ENCODE measurements around the gene MT3.
"Not testable (repeated sequence)": the region's sequence is repeated elsewhere in the genome, so short reads cannot be mapped to it uniquely, and the experiment has no call there.

The MT3 gene

DNA sequence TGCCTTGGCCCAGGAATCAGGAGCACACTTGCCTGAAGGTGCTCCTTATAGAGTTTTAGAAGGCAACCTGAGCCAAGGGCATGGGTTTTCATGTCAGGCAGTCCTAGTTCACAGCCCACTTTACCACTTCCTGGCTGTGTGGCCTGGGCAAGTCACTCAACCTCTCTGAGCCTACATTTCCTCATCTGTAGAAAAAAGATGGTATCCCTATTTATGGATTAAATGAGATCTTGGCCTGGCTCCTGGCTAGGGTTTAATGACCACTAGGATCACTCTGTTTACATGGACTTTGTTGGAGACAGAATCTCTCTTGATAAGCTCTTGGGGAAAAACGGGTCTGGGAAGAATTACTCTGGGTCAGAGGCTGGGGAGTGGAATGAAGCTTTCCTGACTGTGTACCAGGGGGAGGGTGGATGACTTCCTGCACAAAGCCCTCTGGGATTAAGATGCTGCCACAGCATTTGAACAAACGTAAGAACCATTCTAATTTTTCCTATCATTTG is 21.3 kb downstream of the MT3 start:
- no peak for DNase-seq

DNA sequence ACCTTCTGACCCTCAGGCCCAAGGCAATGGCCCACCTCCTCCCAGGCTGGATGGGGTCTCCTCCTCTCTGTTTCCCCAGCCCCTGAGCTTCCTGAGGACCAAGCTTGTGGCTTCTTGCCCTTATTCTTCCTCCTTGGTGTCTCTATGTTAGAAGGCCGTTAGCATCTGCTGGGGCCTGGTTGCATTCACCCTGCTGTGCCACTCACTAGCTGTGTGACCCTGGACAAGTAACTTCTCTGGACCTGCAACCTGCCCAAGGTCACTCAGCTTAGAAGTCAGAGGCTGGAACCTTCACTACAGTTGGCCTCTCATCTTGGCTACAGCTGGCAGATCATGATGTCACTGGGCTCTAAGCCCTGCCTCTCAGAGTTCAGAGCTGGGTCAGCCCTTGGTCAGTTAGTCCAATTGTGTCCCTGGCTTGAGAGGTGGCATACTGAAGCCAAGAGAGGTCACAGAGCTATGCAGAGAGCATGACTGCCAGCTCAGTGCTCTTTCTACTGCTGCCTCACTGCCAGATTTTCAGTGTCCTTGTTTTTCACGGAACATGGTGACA is 22.0 kb downstream of the MT3 start:
- no peak for DNase-seq

DNA sequence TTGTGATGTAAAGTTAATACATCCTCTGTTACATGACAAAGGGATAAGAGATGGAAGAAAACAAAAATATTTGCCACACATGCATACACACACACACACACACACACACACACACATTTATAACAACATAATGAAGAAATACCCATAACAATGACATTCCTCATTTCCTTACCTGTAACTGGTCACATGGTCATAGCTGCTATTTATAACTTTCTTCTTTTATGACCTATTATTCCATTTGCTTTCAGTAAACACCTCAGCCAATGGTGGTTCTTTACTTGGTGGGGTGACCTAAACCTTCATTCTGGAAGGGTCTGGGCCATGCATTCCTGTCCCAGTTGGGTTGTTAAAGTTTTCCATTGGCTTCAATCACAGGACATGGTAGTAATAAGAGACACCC is 24.4 kb downstream of the MT3 start:
- DNase-seq, result no peak

DNA sequence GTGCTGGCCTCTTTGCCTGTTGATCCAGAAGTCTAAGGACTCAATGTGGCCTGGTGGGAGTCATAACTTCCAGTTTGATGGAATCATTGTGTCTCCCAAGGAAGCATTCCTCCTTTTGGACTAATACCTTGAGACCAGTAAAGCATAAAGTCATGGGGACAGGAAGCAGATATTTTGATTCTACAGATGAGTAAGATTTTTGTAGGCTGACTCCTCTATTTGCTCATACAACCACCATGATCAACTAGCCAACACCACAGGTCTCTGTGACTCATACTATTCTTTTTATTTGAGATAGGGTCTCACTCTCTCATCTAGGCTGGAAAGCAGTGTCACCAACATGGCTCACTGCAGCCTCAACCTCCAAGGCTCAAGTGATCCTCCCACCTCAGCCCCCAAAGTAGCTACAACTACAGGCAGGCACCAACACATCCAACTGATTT is 25.2 kb downstream of the MT3 start:
- DNase-seq, result no peak

DNA sequence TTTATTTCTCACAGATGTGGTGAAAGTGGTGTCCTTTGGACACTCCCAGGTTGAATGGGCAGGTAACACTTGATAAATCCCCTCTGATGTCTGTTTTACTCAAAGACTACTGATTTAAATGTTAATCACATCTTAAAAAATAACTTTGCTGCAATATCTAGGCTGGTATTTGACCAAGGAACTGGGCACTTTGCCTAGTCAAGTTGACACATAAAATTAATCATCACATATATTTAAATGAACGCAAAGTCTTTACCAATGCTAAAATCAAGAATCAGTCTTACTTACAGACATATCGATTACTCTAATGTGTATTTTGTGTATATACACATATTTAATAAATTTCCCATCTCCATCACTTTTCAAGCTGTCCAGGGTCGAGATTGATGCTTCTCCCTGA is 26.0 kb downstream of the MT3 start:
- DNase-seq, result no peak

DNA sequence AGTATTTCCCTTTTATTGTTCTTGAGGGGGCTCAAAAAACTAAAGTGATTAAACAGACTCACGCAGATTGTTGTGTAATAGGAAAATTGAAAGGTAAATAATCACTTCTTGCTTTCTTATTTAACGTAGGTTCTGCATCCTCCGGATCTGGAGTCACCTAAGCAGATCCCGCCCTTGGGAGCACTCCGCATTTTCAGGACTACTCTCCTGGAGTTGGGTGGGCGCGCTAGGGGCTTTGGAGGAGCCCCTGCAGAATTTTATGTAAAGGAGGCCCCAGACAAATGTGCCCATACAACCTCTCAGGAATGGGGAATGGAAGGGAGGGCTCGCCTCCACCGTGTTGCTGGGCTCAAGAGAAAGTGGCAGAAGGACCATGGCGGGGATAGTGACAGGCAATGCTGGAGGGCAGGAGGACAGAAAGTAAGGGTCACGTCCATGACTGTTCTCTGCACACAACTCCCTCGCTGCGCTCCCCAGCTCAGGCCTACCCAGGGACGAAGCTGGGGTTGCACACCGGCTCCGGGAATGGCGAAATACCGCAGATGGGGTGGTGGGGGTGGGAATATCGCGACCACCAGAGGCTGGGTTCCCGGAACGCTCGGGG is 27.4 kb downstream of the MT3 start:
- DNase-seq, result no peak

DNA sequence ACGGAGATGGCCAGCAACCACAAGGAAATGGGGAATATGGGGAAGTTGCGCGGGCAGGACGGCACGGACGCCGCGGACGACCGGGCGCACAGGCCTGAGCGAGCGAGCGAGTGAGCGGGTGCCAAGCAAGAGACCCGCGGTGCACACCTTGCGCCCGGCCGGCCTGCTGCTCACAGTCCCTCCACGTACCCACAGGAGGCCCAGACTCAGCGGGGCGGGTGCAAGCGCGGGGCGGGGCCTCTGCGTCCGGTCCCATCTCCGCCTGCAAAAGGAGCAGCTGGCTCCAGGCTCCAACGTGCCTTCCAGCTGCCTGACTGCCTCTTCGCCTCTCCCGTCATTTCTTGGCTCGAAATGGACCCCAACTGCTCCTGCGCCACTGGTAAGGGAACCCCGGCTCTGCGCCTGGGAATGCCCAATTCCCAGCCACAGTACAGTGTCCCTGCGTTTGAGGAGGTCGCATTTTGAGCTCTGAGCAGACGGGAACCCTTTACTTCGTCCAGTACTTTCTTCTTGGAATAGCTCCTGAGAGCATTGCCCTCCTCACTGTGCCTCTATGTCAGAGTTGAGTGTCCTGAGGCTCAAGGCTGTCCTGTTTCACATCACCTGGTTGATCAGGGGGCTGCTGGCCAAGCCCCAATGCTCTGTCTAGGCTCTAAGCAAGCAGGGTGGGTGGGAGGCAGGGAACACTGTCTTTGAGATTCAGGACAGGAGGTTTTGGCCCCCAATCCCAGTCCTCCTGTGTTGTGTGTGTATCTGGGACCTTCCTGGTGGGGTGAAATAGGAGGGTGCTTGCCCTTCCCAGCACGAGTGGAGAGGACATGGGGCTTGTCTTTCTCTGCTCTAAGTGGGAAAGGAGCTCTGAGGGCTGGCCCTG is 28.1 kb downstream of the MT3 start:
- DNase-seq, result peak; percentile 73

DNA sequence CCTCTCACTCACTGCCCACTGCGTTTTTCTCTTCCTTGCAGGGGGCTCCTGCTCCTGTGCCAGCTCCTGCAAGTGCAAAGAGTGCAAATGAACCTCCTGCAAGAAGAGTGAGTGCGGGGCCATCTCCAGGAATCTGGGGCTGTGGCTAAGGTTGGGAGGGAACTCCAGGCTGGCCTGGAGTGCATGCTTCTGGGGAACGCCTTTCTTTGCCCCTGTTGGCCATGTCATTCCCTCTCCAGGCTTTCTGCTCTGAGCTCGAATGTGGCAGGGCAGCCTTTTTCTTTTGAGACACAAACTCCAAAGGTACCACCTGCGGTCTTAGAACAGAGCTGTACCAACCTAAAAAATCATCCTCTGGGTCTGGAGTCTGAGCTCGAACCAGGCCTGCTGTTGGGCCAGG is 28.8 kb downstream of the MT3 start:
- DNase-seq, result peak; percentile 1

DNA sequence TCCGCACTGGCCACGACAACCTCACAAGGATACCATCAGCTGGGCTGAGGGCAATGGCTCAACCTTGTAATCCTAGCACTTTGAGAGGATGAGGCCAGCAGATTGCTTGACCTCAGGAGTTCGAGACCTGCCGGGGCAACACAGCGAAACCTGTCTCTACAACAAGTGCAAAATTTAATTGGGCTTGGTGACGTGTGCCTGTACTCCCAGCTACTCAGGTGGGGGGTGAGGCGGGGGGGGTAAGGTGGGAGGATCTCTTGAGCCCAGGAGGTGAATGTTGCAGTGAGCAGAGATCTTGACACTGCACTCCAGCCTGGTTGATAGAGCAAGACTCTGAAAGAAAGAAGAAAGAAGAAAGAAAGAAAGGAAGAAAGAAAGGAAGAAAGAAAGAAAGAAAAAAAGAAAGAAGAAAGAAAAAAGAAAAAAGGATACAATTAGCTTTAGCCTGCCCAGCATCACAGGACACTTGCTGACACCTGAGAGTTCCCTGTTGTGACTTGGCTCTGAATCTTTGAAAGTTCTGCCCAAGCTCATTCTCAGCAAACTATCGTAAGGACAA is 31.1 kb downstream of the MT3 start:
- DNase-seq, result no peak

DNA sequence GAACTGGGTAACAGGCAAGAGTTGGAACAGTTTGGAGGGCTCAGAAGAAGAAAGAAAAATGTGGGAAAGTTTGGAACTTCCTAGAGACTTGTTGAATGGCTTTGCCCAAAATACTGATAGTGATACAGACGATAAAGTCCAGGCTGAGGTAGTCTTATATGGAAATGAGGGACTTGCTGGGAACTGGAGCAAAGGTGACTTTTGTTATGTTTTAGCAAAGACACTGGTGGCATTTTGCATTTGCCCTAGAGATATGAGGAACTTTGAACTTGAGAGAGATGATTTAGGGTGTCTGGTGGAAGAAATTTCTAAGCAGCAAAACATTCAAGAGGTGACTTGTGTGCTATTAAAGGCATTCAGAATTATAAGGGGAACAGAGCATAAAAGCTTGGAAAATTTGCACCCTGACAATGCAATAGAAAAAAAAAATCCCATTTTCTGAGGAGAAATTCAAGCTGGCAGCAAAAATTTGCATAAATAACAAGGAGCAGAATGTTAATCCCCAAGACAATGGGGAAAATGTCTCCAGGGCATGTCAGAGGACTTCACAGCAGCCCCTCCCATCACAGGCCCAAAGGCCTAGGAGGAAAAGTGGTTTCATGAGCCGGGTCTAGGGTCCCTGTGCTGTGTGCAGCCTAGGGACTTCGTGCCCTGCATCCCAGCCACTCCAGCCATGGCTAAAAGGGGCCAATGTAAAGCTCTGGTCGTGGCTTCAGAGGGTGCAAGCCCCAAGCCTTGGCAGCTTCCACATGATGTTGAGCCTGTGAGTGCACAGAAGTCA is 32.5 kb downstream of the MT3 start:
- DNase-seq, result not testable (repeated sequence)

DNA sequence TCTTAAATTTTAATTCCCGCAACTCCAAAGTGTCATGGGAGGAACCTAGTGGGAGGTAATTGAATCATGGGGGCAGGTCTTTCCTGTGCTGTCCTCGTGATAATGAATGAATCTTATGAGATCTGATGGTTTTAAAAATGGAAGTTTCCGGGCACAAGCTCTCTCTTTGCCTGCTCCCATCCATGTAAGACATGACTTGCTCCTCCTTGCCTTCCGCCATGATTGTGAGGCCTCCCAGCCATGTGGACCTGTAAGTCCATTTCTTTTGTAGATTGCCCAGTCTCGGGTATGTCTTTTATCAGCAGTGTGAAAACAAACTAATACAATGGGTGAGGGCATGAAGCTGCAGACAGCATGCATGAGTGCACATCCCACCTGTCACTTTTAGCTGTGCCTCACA is 33.9 kb downstream of the MT3 start:
- not testable (repeated sequence) for DNase-seq

DNA sequence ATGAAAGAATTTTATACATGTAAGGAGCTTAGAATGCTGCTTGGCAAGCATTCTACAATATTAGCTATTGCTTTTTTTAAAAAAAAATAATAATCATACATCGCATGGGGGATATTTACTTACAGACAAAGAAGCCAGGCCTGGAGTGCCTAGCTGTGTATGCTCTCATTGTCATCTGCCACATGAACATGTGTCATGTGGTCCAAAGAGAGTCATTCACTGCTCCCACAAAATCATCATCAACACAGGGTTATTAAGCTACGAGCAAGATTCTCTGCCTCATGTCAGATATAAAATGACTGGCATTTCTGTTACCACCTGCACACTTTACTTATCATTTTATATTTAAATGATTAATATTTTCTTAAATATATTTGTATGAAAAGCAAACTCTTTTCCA is 34.3 kb downstream of the MT3 start:
- DNase-seq, result no peak

DNA sequence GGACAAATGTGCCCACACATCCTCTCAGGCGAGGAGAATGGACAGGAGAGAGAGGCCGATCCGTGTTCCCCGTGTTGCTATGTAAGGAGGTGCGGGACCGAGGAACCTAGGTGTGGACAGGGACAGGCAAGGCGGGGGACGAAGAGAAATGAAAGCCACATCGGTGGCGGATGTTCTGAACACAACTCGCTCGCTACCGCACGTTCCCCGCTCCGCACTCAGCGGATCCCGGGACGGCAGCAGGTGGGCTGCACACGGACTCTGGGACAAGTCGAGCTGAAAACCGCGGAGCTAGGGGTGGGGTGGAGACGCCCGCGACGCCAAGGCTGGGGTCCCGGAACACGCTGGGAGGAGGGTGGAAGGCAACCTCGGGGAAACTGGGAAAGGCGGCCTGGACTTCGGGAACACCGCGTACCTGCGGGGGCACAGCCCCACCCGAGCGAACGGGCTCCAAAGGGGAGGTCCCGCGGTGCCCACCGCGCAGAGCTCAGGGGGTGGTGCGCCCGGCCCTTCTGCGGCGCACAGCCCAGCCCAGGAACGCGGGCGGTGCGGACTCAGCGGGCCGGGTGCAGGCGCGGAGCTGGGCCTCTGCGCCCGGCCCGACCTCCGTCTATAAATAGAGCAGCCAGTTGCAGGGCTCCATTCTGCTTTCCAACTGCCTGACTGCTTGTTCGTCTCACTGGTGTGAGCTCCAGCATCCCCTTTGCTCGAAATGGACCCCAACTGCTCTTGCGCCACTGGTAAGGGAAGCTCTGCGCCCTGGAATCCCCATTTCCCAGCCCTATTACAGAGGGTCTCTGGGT is 36.0 kb downstream of the MT3 start, which contains the start of gene MT1E:
Gene MT1E (plus strand): TSS at position 642 of the 803 bp plus-strand sequence. CDS start 71 bp downstream, at position 713.
- peak; percentile 79 for DNase-seq

DNA sequence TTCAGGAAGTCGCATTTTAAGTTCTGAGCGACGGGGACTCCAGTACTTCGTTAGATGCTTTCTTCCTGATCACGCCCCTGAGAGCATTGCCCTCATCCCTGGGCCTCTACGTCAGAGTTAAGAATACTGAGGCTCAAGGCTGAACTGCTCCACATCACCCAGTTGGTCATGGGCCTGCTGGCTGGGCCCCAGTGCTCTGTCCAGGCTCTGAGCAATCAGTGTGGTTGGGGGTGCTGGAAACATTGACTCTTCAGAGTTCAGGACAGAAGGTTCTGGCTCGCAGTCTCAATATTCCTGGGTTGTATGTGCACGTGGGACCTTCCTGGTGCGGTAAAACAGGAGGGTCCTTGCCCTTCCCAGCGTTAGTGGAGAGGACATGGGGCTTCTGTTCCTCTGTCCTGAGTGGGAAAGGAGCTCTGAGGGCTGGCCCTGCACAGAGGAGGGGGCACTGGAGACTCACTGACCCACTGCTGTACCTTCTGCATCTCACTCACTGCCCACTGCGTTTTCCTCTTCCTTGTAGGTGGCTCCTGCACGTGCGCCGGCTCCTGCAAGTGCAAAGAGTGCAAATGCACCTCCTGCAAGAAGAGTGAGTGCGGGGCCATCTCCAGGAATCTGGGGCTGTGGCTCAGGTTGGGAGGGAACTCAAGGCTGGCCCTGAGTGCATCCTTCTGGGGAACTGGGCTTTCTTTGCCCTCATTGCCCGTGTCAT is 36.8 kb downstream of the MT3 start:
- DNase-seq, result no peak

DNA sequence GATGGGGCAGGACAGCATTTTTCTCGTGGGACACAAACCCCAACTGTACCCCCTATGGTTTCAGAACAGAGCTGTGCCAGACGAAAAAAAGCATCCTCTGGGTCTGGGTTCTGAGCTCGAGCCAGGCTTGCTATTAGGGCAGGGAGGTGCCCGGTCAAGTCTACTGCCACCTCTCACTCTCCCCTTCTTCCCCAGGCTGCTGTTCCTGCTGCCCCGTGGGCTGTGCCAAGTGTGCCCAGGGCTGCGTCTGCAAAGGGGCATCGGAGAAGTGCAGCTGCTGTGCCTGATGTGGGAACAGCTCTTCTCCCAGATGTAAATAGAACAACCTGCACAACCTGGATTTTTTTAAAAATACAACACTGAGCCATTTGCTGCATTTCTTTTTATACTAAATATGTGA is 37.4 kb downstream of the MT3 start:
- no peak for DNase-seq

DNA sequence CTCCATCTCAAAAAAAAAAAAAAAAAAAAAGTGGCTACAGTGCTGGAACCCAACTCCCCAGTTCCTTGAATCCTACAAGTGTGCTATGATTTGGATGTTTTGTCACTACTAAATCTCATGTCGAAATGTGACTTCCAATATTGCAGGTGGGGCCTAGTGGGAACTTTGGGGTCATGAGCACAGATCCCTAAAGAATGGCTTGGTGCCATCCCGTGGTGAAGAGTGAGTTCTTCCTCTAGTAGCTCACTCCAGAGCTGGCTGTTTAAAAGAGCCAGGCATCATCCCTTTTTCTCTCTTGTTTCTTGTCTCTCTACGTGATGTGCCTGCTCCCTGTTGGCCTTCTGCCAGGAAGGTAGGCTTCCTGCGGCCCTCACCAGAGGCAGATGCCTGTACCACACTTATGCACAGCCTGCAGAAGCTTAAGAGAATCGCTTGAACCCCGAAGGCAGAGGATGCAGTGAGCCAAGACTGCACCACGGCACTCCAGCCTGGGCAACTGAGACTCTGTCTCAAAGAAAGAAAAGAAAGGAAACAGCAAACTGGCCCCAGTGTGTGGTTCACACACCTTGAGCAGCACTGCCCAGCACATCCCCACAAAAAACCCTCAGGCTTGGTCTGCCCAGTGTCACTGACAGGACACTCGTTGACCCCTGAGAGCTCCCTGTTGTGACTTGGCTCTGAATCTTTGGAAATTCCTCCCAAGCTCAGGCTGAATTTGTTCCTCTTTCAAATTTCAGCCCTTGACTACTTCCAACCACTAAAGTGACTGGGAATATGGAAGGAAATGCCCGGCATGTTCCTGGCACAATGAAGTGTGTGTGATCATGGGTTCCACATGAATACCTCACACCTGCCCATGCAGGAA is 39.4 kb downstream of the MT3 start:
- DNase-seq, result no peak

DNA sequence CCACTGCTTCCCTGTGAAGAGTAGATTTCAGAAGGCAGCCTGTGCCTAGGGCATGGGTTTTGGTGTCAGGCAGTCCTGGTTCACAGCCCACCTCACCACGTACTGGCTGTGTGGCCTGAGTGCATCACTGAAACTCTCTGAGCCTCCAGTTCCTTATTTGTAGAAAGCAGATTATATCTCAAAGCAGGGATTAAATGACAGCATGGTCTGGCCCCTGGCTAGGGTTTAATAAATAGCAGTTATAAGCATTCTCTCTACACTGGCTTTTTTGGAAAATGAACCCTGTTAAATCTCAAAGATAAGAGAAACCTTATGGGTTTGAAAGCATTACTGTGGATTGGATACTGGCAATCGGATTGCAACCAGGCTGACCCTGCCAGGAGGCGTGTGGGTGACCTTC is 40.2 kb downstream of the MT3 start:
- DNase-seq, result no peak

DNA sequence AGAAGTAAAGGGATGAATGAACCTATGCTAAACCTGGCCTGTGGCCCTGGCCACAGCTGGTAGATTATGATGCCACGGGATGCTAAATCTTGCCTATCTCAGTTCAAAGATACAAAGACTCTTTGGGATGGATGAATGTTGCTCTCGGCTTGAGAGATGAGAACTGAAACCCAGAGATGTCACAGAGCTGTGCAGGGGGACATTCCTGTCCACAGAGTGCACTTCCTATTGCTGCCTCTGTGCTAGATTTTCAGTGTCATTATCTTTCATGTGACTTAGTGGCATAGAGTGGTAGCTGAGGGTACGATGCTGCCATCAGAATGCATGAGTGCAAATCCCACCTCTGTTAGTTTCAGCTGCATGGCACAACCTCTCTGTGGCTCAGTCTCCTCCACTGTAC is 40.8 kb downstream of the MT3 start:
- DNase-seq, result no peak

DNA sequence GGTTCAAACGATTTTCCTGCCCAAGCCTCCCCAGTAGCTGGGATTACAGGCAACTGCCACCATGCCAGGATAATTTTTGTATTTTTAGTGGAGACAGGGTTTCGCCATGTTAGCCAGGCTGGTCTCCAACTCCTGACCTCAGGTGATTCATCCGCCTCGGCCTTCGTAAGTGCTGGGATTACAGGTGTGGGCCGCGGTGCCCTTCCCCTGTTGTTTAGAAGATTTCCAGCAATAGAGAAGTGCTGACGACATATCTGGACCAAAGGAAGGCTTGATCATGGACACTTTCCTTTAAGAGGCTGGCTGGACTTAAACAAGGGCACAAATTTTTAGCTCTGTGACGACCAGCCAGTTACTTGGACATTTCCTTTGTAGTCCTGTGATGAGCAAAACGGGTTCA is 41.9 kb downstream of the MT3 start:
- DNase-seq, result no peak

DNA sequence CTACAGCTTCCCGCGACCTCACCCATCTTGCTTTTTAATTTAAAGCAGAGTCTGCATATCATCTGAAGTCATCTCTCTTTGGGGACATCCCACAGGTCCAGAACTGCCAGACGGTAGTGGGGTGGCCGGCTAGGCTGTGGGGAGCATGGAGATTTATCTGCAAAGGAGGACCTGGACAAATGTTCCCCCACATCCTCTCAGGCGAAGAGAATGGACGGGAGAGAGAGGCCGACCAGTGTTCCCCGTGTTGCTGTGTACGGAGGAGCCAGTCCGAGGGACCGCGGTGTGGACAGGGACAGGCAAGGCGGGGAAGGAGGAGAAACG is 42.5 kb downstream of the MT3 start:
- DNase-seq, result no peak

Measured in eye (tissue), 1 donor.